Measurements from ENCODE around the gene KIFC3.

DNA sequence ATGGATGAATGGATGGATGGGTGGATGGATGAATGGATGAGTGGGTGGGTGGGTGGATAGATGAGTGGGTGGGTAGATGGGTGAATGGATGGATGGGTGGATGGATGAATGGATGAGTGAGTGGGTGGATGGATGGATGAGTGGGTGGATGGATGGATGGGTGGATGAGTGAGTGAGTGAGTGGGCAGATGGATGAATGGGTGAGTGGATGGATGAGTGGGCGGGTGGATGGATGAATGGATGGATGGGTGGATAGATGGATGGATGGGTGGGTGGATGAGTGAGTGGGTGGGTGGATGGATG, 73.2 kb downstream of the KIFC3 start:
- TF ChIP-seq, protein P1, sequence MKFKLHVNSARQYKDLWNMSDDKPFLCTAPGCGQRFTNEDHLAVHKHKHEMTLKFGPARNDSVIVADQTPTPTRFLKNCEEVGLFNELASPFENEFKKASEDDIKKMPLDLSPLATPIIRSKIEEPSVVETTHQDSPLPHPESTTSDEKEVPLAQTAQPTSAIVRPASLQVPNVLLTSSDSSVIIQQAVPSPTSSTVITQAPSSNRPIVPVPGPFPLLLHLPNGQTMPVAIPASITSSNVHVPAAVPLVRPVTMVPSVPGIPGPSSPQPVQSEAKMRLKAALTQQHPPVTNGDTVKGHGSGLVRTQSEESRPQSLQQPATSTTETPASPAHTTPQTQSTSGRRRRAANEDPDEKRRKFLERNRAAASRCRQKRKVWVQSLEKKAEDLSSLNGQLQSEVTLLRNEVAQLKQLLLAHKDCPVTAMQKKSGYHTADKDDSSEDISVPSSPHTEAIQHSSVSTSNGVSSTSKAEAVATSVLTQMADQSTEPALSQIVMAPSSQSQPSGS (IDR thresholded peaks at IDR 0.05; ENCODE audit: low read length), result no peak
- TF ChIP-seq, protein P2, sequence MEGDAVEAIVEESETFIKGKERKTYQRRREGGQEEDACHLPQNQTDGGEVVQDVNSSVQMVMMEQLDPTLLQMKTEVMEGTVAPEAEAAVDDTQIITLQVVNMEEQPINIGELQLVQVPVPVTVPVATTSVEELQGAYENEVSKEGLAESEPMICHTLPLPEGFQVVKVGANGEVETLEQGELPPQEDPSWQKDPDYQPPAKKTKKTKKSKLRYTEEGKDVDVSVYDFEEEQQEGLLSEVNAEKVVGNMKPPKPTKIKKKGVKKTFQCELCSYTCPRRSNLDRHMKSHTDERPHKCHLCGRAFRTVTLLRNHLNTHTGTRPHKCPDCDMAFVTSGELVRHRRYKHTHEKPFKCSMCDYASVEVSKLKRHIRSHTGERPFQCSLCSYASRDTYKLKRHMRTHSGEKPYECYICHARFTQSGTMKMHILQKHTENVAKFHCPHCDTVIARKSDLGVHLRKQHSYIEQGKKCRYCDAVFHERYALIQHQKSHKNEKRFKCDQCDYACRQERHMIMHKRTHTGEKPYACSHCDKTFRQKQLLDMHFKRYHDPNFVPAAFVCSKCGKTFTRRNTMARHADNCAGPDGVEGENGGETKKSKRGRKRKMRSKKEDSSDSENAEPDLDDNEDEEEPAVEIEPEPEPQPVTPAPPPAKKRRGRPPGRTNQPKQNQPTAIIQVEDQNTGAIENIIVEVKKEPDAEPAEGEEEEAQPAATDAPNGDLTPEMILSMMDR (IDR thresholded peaks at IDR 0.05; ENCODE audit: control extremely low read depth in 1 of 3, insufficient read depth in 1 of 3, low read depth in 1 of 3, low read length in 3 of 3), result no peak
- TF ChIP-seq NANOG (IDR thresholded peaks at IDR 0.05; ENCODE audit: insufficient read depth, low read depth, low read length, poor library complexity, severe bottlenecking) (no peak), ZNF274 (IDR thresholded peaks at IDR 0.05; ENCODE audit: borderline replicate concordance, extremely low read depth, low read length) (no peak), CBX8 (IDR thresholded peaks at IDR 0.05; ENCODE audit: borderline replicate concordance, low read depth, low read length) (no peak), RNF2 (IDR thresholded peaks at IDR 0.05; ENCODE audit: borderline replicate concordance, low read depth, low read length, missing control alignments, poor library complexity, severe bottlenecking) (no peak), YY1 (IDR thresholded peaks at IDR 0.05; ENCODE audit: low read depth, low read length) (no peak), POLR2AphosphoS5 (IDR thresholded peaks at IDR 0.05; ENCODE audit: low read depth, low read length) (no peak), POLR2A (IDR thresholded peaks at IDR 0.05; ENCODE audit: control extremely low read depth in 1 of 2, low read depth in 2 of 2, low read length in 2 of 2) (no peak)
